ENCODE measurements around the gene ZIC2. TPM values are rescaled to one million over a fixed set of nuclear protein-coding genes. Genes with fewer than 3 reads are reported as not detected.

ZIC2 gene
- total RNA-seq, 1 experiment from 2014 or later, result 426 TPM

- Histone ChIP-seq H4K5ac (ENCODE audit: insufficient read length, low read depth, low read length) (no peak overlapping the region), H3K4ac (ENCODE audit: low read depth, low read length) (no peak overlapping the region), H2BK5ac (ENCODE audit: insufficient read length, low read length) (no peak overlapping the region), H3K79me2 (ENCODE audit: insufficient read depth, low read length) (no peaks in the 10 kb centered on the region), H4K8ac (replicated peaks; ENCODE audit: insufficient read length, low read depth, low read length) (no peak overlapping the region), H3K23ac (ENCODE audit: insufficient read length, low read depth, low read length) (no peak overlapping the region), H3K79me1 (ENCODE audit: insufficient read depth, low read depth, low read length, poor library complexity, severe bottlenecking) (no peaks in the 10 kb centered on the region), H3K14ac (ENCODE audit: insufficient read depth, low read length) (no peak overlapping the region), H3T11ph (ENCODE audit: low read length) (no peak overlapping the region), H2BK15ac (ENCODE audit: low read depth, low read length) (no peak overlapping the region), H2BK20ac (ENCODE audit: low read depth, low read length, poor library complexity, severe bottlenecking) (no peak overlapping the region), H3K27ac (ENCODE audit: insufficient read length, low read depth, low read length) (no peak overlapping the region), H3K18ac (ENCODE audit: insufficient read length, low read depth, low read length) (no peak overlapping the region), H3K4me2 (ENCODE audit: insufficient read depth, insufficient read length, low read length) (peak overlapping the region; percentile 99), H2BK12ac (ENCODE audit: insufficient read length, low read depth, low read length) (no peak overlapping the region), H3K9me3 (ENCODE audit: control insufficient read depth, low read depth, low read length) (no peaks in the 10 kb centered on the region), H4K91ac (ENCODE audit: insufficient read length, low read depth, low read length) (no peak overlapping the region), H2AFZ (ENCODE audit: low read length) (no peak overlapping the region), H3K4me1 (ENCODE audit: insufficient read depth, low read length) (peaks cover 5% of the 10 kb centered on the region; the same call in 1 of the 2 replicates), H3K23me2 (ENCODE audit: insufficient read length, low read depth, low read length, poor library complexity, severe bottlenecking) (peaks cover 39% of the 10 kb centered on the region), H2AK5ac (ENCODE audit: insufficient read length, low read length) (no peak overlapping the region), H3K27me3 (ENCODE audit: insufficient read depth, low read length) (peaks cover 35% of the 10 kb centered on the region; the same call in 1 of the 2 replicates), H2BK120ac (ENCODE audit: low read depth, low read length, poor library complexity, severe bottlenecking) (no peak overlapping the region), H3K9ac (ENCODE audit: extremely low read depth, insufficient read length, low read length) (peak overlapping the region; percentile 12), H4K20me1 (ENCODE audit: control insufficient read depth, insufficient read depth, insufficient read length) (no peaks in the 10 kb centered on the region), H3K56ac (ENCODE audit: insufficient read length, low read depth, low read length) (no peak overlapping the region)
- no peak overlapping the region for H3K27ac Mint-ChIP-seq
- WGBS (ENCODE audit: extremely low coverage, insufficient read length, low lambda C conversion rate), result no CpG with 5 or more reads among the region's 3 CpGs
- H3K4me1 Mint-ChIP-seq, result peaks cover 56 to 64% of the 10 kb centered on the region in 2 experiments
- H3K9me3 Mint-ChIP-seq, result peaks cover 0 to 9% of the 10 kb centered on the region in 2 experiments; a peak in 2 of 5 replicates
- H3K27me3 Mint-ChIP-seq (ENCODE audit: low read depth), result peaks cover 73% of the 10 kb centered on the region
- H3K4me3 Mint-ChIP-seq, result peak overlapping the region; percentile 58 to 77; a peak in 4 of 5 replicates
- DNase-seq, result no peak
- TF ChIP-seq, protein P1, sequence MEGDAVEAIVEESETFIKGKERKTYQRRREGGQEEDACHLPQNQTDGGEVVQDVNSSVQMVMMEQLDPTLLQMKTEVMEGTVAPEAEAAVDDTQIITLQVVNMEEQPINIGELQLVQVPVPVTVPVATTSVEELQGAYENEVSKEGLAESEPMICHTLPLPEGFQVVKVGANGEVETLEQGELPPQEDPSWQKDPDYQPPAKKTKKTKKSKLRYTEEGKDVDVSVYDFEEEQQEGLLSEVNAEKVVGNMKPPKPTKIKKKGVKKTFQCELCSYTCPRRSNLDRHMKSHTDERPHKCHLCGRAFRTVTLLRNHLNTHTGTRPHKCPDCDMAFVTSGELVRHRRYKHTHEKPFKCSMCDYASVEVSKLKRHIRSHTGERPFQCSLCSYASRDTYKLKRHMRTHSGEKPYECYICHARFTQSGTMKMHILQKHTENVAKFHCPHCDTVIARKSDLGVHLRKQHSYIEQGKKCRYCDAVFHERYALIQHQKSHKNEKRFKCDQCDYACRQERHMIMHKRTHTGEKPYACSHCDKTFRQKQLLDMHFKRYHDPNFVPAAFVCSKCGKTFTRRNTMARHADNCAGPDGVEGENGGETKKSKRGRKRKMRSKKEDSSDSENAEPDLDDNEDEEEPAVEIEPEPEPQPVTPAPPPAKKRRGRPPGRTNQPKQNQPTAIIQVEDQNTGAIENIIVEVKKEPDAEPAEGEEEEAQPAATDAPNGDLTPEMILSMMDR (conservative IDR thresholded peaks at IDR 0.05), result no peak
- no peaks in the 10 kb centered on the region; a peak in 1 of 7 replicates for H3K36me3 Mint-ChIP-seq (ENCODE audit: insufficient read depth in 1 of 3, low read depth in 3 of 3)
Observed at GRCh38 chr13:99995104-99995588, 13.6 kb downstream of the ZIC2 start.

Measured in H9 (cell line).